Measurements from ENCODE around the gene TRAF7. TPM values are rescaled to one million over a fixed set of nuclear protein-coding genes. Genes with fewer than 3 reads are reported as not detected.

The TRAF7 gene
- total RNA-seq, 4 donors from 2014 or later, result 15.3 to 97.1 (median 51.7) TPM

DNA sequence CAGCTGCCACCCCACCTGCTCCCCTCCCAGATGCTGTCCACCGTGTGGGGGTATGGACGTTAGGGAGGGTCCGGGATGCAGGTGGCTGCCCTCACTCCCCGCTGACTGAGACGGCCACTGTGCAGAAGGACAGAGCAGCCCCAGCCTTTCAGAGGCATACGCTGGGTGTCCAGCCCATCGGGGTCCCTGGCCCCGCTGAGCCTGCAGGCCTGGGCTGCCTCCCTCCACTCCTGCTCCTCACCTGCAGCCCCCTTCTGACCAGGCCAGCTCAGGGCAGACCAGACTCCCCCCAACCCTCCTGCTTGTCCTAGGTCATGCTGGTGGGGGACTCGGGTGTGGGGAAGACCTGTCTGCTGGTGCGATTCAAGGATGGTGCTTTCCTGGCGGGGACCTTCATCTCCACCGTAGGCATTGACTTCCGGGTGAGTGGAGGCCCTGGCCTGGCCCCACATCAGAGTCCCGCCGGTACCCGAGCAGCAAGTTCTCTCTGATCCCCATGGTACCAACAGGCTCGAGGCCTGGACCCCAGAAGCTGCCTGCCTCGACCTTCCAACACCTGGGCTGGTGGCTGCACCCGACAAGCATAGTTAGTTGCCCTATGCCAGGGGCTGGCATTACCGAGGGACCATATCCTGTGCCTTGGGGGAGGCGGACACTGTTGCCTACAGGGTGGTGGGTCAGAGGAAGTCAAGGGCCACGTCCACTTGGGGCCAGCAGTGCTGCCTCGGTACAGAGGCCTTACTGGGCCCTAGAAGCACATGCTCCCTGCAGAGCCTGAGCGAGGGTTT is 5.8 kb upstream of the TRAF7 start:
- intact Hi-C loops (cut with DNase I; ENCODE audit: low total_unique reads), result loop anchor here (10.0 kb wide), 2 partner anchors 45 to 65 kb away; partner anchors contain the start of genes BRICD5 and PGP
- TF ChIP-seq, protein P1, sequence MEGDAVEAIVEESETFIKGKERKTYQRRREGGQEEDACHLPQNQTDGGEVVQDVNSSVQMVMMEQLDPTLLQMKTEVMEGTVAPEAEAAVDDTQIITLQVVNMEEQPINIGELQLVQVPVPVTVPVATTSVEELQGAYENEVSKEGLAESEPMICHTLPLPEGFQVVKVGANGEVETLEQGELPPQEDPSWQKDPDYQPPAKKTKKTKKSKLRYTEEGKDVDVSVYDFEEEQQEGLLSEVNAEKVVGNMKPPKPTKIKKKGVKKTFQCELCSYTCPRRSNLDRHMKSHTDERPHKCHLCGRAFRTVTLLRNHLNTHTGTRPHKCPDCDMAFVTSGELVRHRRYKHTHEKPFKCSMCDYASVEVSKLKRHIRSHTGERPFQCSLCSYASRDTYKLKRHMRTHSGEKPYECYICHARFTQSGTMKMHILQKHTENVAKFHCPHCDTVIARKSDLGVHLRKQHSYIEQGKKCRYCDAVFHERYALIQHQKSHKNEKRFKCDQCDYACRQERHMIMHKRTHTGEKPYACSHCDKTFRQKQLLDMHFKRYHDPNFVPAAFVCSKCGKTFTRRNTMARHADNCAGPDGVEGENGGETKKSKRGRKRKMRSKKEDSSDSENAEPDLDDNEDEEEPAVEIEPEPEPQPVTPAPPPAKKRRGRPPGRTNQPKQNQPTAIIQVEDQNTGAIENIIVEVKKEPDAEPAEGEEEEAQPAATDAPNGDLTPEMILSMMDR (IDR thresholded peaks at IDR 0.05), result no peak
- TF ChIP-seq POLR2A (IDR thresholded peaks at IDR 0.05), result no peak
- Histone ChIP-seq H3K4me3 (no peak overlapping the region), H3K4me1 (peaks cover 4 to 34% of the 10 kb centered on the region in 2 donors), H3K9me3 (no peaks in the 10 kb centered on the region), H3K27ac (no peak overlapping the region), H3K36me3 (no peaks in the 10 kb centered on the region), H3K27me3 (no peaks in the 10 kb centered on the region)
- no peak for DNase-seq

GRCh38 chr16:2150418-2151187 is 5.0 kb upstream of the TRAF7 start:
- intact Hi-C loops (cut with DNase I; ENCODE audit: low total_unique reads), result loop anchor here (10.0 kb wide), 2 partner anchors 46 to 64 kb away; partner anchors contain the start of genes BRICD5 and PGP
- TF ChIP-seq, protein P1 (IDR thresholded peaks at IDR 0.05), result no peak
- no peak for TF ChIP-seq POLR2A (IDR thresholded peaks at IDR 0.05)
- Histone ChIP-seq H3K27ac (no peak overlapping the region), H3K9me3 (no peaks in the 10 kb centered on the region), H3K4me1 (peaks cover 4 to 34% of the 10 kb centered on the region in 2 donors), H3K27me3 (no peaks in the 10 kb centered on the region), H3K4me3 (no peak overlapping the region), H3K36me3 (no peaks in the 10 kb centered on the region)
- DNase-seq, result no peak

DNA sequence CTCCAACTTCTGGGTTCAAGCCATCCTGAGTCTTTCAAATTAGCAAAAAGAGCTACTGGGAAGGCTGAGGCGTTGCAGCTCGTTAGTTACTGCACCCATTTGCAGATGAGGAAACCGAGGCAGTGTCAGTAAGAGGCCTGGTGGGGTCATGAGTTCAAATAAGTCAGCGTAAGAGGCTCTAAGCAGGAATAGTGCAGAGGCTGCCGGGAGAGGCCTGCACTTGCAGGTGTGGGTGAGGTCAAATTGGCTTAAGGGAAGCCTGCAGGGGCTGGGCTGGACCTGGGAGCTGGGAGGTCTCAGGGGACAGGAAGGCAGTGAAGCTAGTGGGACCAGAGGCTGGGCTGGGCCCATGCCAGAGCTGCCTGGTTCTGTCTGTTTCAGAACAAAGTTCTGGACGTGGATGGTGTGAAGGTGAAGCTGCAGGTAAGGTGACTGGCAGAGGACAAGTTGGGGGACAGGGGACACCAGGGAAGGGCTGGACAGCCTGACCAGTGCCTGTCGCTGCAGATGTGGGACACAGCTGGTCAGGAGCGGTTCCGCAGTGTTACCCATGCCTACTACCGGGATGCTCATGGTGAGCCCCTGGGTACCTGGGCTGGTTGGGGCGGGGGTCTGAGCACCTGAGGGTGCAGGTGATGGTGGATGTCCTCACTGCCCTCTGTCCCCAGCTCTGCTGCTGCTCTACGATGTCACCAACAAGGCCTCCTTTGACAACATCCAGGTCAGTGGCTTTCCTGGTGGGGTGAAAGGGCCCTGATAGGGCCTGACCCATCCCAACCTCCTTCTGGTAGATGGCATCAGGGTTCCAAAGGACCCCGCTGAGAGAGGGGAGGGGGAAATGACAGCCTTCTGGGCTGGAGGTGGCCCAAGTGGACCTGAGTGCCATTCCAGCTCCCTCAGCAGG is 4.1 kb upstream of the TRAF7 start:
- no peak overlapping the region for H3K4me3 ChIP-seq
- intact Hi-C loops (cut with DNase I; ENCODE audit: low total_unique reads), result loop anchor here (10.0 kb wide), 2 partner anchors 47 to 63 kb away; partner anchors contain the start of genes BRICD5 and PGP
- no peak overlapping the region for H3K27ac ChIP-seq
- TF ChIP-seq POLR2A (IDR thresholded peaks at IDR 0.05), result no peak
- TF ChIP-seq, protein P1 (IDR thresholded peaks at IDR 0.05), result no peak
- H3K36me3 ChIP-seq, result no peaks in the 10 kb centered on the region
- no peaks in the 10 kb centered on the region for H3K9me3 ChIP-seq
- H3K4me1 ChIP-seq, result peaks cover 4 to 34% of the 10 kb centered on the region in 2 donors
- H3K27me3 ChIP-seq, result no peaks in the 10 kb centered on the region
- DNase-seq, result no peak

DNA sequence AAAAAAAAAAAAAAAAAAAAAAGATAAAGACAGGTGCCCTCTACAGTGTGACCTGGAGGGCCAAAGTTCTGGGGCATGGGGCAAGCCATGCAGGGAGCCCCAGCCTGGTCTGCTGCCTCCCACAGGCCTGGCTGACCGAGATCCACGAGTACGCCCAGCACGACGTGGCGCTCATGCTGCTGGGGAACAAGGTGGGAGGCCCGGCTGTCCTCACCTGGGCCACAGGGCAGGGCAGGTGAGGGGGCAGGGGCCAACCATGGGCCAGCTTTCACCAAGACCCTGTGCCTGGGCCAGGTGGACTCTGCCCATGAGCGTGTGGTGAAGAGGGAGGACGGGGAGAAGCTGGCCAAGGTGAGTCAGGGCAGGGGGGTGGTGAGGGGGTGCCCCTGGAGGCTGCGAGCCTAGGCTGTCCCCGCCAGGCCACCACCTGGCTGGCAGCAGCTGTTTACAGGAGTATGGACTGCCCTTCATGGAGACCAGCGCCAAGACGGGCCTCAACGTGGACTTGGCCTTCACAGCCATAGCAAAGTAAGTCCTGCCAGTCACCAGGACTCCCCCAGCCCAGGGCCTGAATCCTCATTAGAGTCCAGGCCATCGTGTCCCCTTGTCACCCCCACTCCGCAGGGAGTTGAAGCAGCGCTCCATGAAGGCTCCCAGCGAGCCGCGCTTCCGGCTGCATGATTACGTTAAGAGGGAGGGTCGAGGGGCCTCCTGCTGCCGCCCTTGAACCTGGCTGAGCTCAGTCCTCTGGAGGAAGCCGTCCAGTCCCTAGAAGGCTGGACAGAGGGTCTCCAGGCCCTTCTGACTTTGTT is 2.7 kb upstream of the TRAF7 start:
- H3K27ac ChIP-seq, result peak overlapping the region; percentile 76 to 83
- no peak for TF ChIP-seq POLR2A (IDR thresholded peaks at IDR 0.05)
- TF ChIP-seq, protein P1 (IDR thresholded peaks at IDR 0.05), result no peak
- no peak for DNase-seq
- peak overlapping the region; percentile 66 to 92 for H3K4me3 ChIP-seq
- peaks cover 4 to 35% of the 10 kb centered on the region in 2 donors for H3K4me1 ChIP-seq
- no peaks in the 10 kb centered on the region for H3K9me3 ChIP-seq
- H3K27me3 ChIP-seq, result no peaks in the 10 kb centered on the region
- intact Hi-C loops (cut with DNase I; ENCODE audit: low total_unique reads), result loop anchor here (10.0 kb wide), 2 partner anchors 48 to 62 kb away; partner anchors contain the start of genes BRICD5 and PGP
- H3K36me3 ChIP-seq, result no peaks in the 10 kb centered on the region
